ENCODE measurements around the gene APBB1. TPM values are rescaled to one million over a fixed set of nuclear protein-coding genes. Genes with fewer than 3 reads are reported as not detected.

APBB1 gene
- total RNA-seq, 1 experiment from 2014 or later, result 34.8 TPM

DNA sequence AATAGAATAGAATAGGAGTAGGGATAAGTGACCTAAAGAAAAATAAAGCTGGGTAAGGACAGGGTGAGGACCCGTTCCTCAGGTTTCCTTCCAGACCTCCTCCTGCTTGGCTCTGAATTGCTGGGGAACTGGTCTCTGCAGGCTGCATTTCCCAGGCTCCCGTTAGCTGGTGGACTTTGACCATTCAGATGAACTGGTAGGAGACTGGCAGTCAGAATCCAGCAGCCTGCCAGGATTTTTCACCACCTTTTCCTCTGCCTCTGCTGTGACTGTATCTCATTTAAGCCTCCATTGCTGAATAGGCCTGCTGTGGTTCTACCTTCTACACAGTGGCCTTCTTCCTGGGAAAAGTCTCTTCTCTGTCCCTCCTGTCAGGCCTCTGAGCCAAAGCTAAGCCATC is 53.2 kb downstream of the APBB1 start:
- Histone ChIP-seq H3K56ac (ENCODE audit: insufficient read length, low read depth, low read length) (no peak overlapping the region), H3K27me3 (ENCODE audit: insufficient read depth, low read length) (no peaks in the 10 kb centered on the region), H2BK12ac (ENCODE audit: insufficient read length, low read depth, low read length) (no peak overlapping the region), H4K8ac (replicated peaks; ENCODE audit: insufficient read length, low read depth, low read length) (no peak overlapping the region), H4K91ac (ENCODE audit: insufficient read length, low read depth, low read length) (no peak overlapping the region), H3K18ac (ENCODE audit: insufficient read length, low read depth, low read length) (no peak overlapping the region), H3T11ph (ENCODE audit: low read length) (no peak overlapping the region), H2BK5ac (ENCODE audit: insufficient read length, low read length) (no peak overlapping the region), H3K23ac (ENCODE audit: insufficient read length, low read depth, low read length) (no peak overlapping the region), H3K27ac (ENCODE audit: insufficient read length, low read depth, low read length) (no peak overlapping the region), H3K9ac (ENCODE audit: extremely low read depth, insufficient read length, low read length) (no peak overlapping the region), H3K9me3 (ENCODE audit: control insufficient read depth, low read depth, low read length) (no peaks in the 10 kb centered on the region), H3K79me2 (ENCODE audit: insufficient read depth, low read length) (no peaks in the 10 kb centered on the region), H3K79me1 (ENCODE audit: insufficient read depth, low read depth, low read length, poor library complexity, severe bottlenecking) (no peaks in the 10 kb centered on the region), H3K23me2 (ENCODE audit: insufficient read length, low read depth, low read length, poor library complexity, severe bottlenecking) (no peaks in the 10 kb centered on the region), H2AFZ (ENCODE audit: low read length) (no peak overlapping the region), H4K5ac (ENCODE audit: insufficient read length, low read depth, low read length) (no peak overlapping the region), H2AK5ac (ENCODE audit: insufficient read length, low read length) (no peak overlapping the region), H3K14ac (ENCODE audit: insufficient read depth, low read length) (no peak overlapping the region), H2BK120ac (ENCODE audit: low read depth, low read length, poor library complexity, severe bottlenecking) (no peak overlapping the region), H4K20me1 (ENCODE audit: control insufficient read depth, insufficient read depth, insufficient read length) (no peaks in the 10 kb centered on the region), H2BK15ac (ENCODE audit: low read depth, low read length) (no peak overlapping the region), H3K4me1 (ENCODE audit: insufficient read depth, low read length) (no peaks in the 10 kb centered on the region), H3K4ac (ENCODE audit: low read depth, low read length) (no peak overlapping the region), H3K4me2 (ENCODE audit: insufficient read depth, insufficient read length, low read length) (no peak overlapping the region), H2BK20ac (ENCODE audit: low read depth, low read length, poor library complexity, severe bottlenecking) (no peak overlapping the region)
- DNase-seq, result no peak
- Mint-ChIP-seq H3K27me3 (ENCODE audit: low read depth) (no peaks in the 10 kb centered on the region; the same call in 1 of the 2 replicates), H3K4me3 (no peak overlapping the region), H3K4me1 (peaks cover 4 to 5% of the 10 kb centered on the region in 2 experiments), H3K36me3 (ENCODE audit: insufficient read depth in 1 of 3, low read depth in 3 of 3) (no peaks in the 10 kb centered on the region), H3K9me3 (no peaks in the 10 kb centered on the region), H3K27ac (no peak overlapping the region)
- WGBS (ENCODE audit: extremely low coverage, insufficient read length, low lambda C conversion rate), result no CpG with 5 or more reads among the region's 2 CpGs
- TF ChIP-seq, protein P1, sequence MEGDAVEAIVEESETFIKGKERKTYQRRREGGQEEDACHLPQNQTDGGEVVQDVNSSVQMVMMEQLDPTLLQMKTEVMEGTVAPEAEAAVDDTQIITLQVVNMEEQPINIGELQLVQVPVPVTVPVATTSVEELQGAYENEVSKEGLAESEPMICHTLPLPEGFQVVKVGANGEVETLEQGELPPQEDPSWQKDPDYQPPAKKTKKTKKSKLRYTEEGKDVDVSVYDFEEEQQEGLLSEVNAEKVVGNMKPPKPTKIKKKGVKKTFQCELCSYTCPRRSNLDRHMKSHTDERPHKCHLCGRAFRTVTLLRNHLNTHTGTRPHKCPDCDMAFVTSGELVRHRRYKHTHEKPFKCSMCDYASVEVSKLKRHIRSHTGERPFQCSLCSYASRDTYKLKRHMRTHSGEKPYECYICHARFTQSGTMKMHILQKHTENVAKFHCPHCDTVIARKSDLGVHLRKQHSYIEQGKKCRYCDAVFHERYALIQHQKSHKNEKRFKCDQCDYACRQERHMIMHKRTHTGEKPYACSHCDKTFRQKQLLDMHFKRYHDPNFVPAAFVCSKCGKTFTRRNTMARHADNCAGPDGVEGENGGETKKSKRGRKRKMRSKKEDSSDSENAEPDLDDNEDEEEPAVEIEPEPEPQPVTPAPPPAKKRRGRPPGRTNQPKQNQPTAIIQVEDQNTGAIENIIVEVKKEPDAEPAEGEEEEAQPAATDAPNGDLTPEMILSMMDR (conservative IDR thresholded peaks at IDR 0.05), result no peak

Measured in H9 (cell line).